HT-29 (cell line): ENCODE results near the gene TNS1. TPM values are rescaled to one million over a fixed set of nuclear protein-coding genes. Genes with fewer than 3 reads are reported as not detected.

Experiments used
- DNase-seq: peaks from one replicate; pipeline ENCODE4 v3.0.0-alpha.2; 2015; ENCODE audit warnings: low spot score
- total RNA-seq: library from RNA; depleted of rRNA; stranded (reverse); fragments of >200 nt; shearing (Covaris generic); gene quantifications from 2 replicates; pipeline ENCODE4 v1.2.3, GENCODE V29; 2014

The TNS1 gene
- total RNA-seq, 1 experiment from 2014 or later, result 13.8 TPM

DNA sequence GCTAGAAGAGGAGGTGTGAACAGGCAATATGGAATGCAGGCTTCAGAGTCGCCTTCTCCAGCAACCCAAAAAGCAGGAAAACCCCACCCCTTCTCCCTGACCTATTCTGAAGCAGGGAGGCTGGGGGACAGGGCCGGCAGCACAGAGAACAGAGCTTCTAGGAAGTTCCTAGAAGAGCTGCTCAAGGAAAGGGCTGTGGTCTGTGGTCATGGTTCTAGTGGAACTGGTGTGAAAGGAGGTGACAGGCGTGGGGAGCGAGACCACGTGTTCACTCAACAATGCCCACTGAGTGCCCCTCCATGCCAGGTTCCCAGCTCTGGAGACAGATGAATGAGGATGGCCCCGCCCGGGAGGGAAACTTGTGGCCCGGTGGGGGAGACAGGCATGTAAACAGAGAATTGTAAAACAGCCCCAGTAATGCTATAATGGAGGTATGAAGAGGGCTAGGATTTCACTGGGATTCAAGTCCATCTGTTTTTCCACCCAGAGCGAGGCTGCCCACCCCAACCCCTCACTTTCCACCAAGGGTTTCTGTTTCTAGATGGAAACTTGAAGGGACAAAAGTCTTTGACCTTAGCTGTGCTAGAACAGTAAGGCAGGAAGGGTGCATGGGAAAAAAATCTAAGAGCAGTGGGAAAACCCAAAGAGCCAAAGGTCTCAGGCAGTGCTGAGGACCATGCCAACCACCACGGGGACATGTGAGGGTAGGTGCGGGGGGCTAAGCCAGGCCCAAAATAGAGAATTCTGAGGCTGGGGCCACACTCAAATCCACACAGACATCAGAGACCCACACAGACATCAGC, 71.8 kb downstream of the TNS1 start:
- DNase-seq, result no peak

DNA sequence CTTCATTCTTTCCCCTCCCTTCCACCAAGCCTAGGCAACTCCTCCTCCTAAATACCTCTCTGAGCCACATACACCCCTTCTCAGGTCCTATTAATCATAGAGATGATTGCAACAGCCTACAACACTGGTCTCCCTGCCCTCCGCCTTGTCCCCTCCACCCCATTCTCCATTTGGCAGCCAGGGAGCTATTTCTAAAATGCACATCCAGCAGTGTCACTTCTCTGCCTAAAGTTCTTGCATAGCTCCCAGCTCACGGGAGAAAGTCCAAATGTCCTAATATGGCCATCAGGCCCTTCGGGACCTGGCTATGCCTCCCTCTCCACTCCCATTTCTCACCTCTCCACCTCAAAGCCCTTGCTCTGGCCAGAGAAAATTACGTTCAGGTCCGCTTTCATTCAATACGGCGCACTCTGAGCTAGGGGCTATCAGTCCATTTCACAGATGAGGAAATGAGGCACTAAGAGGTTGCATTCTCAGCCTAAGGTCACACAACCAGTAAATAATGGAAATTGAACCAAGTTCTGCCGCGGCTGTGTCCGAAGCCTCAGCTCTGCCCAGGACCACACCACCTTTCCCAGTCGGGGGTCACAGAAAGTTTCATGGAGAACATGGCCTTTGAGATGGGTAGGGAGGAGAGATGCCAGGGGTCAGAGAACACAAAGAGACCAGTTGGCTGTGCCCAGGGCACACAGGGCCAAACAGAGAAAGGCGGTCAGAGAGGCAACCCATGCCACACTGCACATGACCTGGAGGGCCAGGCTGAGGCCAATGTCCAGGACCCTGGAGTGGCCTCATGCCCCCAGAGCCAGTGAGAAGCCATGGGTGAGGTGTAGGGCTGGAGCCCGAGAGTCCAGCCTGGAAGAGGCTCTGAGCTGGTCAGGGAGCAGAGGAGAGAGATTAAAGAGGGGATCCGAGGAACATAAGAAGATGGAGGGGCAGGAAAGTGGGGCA, 72.8 kb downstream of the TNS1 start:
- DNase-seq, result no peak

DNA sequence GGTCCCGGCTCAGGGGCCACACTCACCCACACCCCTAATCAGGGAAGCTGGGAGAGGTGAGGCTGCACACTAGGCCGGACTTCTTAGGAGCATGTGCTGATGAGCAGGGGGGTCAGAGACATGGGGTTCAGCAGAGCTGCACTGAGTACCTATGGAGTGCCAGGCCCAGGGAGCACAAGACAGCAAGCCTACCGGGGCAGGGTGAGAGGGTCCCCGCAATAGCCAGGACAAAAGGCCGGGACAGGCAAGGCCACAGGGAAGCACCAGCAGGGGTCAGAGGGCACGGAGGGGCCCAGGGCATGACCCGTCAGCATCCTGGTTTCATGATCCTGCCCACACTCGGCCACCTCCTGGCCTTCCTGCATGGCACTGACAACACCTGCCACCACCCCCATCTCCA, 73.5 kb downstream of the TNS1 start:
- DNase-seq, result no peak

DNA sequence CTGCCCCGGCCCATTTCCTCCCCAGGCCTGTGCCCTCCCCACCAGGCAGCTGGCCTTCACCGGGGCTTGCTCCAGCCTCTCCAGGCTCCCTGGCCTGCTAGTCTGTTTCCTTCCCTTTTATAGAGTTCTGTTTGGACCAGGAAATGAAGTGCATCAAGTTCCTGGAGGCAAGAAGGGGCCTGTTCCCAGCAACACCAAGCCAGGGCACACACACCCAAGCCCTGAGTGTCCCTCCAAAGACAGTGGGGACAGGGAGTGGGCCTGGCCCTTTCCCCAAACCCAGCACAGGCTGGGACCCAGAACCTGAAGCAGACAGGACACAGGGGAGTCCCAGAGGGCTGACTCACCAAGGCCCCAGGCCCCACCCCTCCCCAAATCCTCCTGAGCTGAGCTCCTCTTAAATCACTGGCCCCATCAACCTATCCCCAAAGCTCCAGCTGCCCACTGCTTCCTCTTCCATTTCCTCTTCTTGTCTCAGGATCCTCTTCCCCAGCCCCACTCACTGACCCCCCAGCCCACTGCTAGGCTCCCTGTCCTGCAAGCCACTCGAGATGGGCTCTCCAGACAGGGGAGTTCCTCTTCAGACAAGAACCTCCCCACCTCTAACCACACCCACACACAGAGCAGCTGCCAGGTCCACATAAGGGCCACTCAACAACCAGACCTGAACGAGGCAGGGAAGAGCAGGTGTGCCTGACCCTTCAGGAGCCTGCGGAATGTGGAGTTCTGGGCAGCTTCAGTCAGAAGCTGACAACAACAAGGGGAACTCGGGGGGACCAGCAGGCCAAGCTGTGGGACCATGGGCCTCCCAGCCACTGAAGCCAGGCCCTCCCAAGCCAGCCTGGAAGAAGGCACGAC, 74.2 kb downstream of the TNS1 start:
- DNase-seq, result no peak

DNA sequence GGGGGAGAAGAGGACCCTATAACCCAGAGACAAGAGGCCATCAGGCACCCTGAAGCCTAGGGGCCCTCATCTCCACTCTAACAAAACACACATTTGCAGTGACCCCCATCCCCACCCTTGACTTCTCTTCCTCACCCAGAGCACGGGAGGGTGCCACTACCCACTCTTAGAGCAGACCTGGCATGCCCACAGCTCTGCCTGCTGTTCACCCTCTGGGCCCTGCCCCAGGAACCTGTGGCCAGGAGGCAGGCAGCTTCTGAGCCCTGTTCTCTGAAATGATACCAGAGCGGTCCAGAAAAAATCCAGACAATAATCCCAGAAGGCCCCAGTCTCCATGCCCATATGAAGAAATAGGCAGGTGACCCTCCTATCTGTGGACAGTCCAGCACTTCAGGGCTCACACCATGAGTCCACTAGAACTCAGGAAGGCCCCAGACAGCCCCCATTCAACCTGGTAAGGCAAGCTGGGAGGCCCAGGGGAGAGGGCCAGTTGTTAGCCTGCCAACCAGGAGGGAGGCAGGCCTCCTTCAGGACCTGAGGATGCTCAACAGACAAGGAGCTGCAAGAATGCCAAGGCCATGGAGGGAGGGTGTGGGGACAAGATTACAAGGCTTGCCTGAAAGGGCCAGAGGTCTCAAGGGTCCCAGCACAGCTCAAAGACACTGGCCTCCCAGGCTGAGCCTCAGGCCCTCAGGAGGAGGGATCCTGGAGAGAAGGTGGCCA, 75.0 kb downstream of the TNS1 start:
- no peak for DNase-seq

DNA sequence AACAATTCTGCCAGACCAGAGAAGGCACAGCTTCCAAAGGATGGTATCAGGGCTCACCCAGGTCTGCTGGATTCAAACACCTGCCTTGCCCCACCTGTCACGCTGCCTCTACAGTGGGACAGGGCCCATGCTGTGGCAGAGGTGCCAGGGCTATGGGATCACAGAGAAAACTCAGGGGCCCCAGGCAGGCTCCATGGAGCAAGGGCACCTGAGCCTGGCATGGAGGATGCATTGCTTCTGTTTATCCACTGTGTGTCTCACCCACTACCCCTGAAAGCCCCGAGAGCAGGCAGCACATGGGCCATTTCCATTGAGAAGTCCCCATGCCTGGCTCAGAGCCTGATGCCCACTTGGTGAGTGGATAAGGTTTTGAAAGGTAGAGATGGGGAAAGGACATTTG, 76.0 kb downstream of the TNS1 start:
- DNase-seq, result no peak

DNA sequence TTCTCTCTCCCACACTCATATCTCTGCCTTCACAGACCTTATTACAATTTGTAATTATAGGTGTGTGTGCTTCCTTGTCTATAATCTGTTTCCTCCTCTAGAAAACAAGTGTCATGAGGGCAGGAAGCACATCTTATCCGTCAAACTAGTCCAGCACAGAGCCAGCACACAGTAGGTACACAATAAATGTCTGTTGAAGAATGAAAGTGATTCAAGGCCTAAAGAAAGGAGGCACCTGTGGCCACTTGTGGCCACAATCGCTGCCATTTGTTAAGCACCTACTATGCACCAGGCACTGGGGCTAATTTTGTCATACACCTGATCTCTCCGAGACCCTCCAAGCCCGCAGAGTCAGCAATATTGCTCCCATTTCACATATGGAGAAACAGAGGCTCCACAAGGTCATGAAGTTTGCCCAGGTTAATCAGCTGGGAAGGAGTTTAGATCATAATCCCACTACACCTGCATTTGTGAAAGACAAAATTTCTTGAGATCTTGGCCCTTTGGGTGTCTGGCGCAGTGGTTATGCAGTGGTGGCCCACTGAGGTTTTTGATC, 78.4 kb downstream of the TNS1 start:
- no peak for DNase-seq

DNA sequence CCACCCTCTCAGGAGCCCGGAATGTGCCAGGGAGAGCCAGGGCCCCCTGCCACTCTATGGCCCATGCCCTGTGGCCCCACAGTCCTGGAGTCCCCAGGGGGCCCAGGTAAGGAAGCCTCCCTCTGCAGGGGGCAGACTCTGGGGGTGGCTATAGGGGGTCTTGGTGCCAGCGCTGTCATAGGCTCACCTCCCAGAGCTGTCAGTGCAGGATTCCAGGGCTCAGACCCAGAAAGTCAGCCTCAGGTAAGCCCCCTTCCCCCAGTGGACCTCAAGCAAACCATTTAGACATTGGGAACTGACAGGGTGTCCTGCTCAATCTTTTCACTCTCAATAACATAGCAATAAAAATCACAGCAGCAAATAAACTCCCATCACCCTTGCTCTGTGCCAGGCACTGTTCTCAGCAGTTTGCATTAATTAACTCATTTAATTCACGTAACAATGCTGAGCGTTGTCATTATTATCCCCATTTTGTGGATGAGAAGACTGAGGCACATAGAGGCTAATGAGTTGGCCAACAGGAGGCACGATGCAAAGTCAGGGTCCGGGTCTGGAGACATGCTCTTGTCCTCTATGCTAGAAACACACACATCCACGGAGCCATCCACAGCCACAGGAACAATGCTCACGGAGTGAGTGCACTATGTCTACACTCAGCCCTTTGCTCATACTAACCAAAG, 79.6 kb downstream of the TNS1 start:
- DNase-seq, result no peak

DNA sequence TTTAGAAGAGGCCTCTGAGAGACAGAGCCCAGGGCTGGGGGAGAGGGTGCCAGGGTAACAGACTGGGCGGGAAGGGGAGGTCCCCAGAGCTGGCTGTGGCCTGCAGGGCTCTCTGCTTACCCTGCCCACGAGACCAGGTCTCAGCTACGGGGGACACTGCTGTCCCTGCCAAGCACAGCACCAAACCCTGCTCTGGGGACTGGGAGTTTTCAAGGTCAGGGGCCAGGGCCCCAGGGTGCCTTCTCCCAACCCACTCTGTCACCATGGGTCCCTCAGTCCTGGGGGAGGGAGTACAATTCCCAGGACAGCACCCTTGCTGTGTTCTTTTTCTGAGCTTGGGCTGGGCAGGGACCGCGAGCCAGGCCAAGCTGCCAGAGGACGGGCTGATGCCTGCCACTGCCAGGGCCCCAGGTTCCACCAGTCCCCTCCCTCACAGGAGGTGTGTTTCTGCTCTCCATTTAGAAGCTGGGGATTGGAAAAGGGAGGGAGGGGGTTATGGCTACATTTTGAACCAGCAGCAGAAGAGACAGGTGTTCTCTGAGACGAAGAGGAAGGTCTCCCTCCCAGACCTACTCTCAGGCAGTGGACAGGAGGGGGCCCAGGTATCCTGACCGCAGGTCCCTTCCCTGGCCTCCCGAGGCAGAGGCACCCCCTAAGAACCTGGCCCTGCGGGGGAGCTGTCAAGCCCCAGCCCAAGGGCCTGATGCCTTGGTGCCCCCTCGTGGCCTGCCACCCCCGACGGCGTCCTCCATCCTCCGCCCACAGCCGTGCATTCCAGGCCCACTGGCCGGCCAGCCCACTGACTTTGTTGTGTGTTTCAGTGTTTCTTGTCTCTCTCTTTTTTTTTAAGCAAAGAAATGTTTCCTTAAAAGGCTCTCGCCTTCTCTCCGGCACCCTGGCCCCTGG, 80.4 kb downstream of the TNS1 start:
- no peak for DNase-seq

DNA sequence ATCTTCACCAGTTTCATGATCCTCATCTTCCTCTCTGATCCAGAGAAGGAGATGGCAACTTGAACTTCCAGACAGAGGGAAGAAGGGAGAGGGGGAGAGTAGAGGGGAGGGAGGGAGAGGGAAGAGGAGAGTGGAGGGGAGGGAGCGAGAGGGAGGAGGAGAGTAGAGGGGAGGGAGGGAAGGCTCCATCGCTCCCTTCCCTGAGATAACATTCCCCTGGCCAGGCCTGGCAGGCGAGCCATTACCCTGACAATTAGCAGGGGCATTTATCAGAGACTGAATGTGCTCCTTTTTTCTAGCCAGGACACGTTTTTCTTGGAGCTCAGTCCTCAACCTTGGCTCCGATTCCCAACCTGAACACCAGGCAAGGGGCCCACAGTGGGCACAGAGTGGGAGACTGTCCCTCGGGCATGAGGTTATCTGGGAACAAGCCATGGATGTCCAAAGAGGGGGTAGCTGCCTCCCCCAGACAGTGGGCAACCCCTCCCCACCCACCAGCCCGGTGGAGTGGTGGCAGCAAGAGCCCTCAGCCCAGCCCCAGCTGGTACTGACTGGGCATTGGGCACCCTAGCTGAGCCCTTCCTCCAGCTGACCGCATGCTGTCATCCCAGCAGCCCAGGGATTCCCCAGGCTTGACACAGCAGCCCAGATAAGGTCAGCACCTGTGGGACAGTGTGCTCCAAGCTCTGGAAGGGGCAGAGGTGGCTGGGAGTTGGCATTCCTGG, 81.8 kb downstream of the TNS1 start:
- no peak for DNase-seq

DNA sequence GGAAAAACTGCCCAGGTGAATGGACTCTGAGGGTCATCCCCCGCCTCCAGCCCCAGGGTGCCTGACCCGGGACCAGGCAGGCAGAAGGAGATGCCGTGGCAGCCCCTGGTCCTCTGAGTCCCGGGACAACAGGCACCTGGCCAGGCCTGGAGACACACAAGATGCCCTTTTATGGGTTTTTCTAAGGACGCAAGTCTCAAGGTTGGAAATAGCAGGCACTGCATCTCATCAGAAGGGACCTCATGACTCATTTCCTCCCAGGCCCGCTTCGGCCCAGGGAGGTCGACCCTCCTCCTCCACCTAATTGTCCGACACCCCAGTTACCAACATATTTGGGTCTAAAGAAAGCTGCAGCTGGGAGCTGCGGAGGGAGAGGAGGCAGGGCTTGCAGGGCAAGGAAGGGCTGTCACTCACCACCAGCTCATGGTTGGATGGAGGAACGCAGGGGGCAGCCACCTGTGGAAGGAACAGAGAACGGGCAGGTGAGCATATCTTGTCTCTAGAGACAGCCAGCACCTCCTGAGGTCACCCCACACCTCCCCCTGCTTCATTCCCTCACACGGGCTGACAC, 82.9 kb downstream of the TNS1 start:
- DNase-seq, result no peak

DNA sequence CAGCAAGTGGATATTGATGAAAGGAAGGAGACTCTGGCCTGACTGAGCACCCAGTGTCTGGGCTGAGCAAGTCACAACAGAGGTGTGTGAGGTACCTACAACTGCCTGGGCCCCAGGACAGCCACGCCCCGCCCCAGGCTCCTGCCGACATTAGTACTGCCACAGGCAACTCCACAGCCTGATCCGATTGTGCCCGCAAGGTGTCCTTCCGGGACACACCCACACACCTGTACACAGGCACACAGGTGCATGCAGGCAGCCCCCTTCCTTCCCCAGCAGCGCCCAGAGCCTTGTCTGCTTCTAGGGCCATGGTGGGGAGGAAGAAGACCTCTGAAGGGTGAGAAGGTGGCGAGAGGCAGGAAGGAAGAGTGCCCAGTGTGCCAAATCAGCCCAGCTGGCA, 83.6 kb downstream of the TNS1 start:
- DNase-seq, result no peak

DNA sequence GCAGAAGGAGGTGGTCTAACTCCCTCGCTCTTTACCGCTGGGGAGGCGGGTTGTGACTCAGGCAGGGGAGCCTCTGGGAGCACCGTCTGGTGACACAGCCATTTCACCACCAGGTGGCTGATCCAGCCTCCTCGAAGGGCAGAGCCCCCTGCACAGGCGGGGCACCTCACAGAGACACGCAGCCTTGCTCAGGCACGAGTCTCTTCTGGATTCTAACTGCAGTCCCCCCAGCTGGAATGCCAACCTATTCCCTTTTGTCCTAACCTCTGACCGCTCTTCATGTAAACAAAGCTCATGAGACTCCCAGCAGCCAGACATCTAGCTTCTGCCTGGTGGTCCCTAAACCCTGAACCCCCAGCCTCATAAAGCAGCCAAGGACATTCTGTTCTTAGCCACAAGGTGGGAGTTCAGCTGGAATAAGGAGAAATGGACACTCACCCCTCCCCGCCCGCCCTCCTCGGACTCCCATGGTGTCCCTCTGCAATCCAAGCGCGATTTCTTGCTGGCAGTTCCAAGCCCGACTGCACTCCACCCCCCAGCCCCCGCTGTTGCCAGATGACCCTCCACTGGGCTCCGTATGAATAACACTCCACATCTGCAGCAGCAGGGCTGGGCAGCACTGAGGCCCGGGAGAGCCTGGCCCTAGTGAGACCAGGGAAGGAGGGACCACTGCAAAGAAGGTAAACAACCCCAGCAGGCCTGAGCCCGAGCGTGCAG, 84.3 kb downstream of the TNS1 start:
- no peak for DNase-seq

DNA sequence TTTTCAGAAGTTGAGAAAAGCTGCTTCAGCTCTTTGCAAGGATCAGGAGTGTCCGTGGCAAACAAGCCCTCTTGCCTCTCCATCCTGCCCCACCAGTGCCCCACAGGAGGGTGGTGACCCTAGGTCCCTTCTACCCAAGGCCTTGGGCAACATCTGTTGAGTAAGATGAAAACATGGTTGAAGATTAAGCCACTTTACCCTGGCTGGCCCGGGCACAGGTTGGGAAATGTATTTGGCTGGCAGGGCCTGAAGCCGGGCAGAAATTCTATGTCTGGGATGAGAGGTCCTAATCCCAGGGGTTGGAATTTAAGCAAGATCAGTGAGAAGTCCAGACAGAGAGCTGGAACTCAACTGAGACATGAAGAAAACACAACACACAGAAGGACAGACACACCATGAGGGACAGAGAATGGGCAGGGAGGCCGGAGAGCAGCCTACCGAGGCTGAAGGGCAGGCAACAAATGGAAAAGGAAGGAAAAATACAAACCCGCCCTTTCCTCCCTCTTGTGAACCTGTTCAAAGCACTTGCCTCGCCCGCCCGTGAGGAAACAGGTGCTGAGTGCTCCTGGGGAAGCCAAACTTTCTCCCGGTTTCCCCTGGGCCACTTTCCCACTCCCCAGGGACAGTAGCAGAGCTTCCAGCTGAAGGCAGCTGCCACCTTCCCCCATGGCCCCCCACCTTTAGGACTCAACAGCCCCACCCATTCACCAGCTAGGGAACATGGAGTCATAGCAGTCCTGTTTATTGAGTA, 86.1 kb downstream of the TNS1 start:
- no peak for DNase-seq

DNA sequence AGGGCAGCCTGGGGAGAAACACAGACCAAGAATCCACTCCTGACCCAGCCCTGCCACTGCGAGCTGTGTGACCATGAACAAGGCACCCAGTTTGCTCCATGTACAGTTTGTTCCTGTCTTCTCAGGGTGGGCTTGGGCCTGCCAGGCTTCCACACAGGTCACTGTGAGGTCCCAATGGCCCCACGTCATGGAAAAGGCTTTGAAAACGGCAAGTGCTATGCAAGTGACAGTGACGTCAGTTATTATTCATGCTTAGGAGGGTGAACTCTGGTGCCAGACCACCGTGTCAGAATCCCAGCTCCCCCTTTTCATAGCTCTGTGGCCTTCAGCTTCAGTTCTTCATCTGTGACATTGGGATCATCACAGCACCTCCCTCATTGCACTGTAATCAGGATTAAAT, 87.1 kb downstream of the TNS1 start:
- DNase-seq, result no peak

DNA sequence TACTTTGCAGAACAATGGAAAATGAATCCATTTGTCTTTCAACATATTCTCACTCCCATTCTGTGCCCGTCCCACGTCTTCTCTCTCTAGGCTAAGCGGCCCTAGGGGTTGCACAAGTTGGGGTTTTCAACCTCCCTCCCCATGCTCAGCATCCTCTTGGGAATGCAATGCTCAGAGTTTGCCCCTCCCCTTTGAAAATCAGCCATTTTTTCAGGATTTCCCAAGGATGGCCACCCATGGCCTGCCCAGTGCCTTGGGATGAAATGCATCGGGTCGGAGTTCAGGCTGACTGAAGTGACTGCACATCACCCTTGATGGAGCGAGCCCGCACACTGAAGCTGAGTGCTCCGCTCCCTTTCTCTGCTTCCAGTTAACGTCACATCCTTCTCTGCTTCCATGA, 87.9 kb downstream of the TNS1 start:
- no peak for DNase-seq

DNA sequence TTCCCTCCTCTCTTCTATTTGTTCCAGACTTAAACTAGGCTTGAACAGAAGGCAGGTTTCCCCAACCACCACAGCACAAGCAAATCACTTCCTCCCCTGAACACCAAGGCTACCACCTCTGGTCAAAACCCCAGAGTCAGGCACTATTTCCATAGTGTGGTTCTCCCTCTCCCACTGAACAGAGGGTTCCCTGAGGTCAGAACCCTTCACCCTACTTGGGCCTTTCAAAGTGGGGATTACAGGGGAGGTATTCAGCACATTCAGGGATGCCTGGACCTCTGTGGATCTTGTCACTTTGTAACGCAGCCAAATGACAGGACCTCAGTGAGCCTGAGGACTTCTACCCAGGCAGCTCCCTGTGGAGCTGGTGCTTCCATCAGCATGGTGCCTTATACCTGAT, 88.7 kb downstream of the TNS1 start:
- DNase-seq, result no peak
